DOHH2 (cell line): ENCODE measurements around the gene YIPF1.

Experiments
- CTCF ChIP-seq: fragments of 200-600 bp; sonication (generic); IDR thresholded peaks from one replicate; pipeline ENCODE4 v1.5.1; 2014; ENCODE audit warnings: antibody characterized with exemption, mild to moderate bottlenecking, low read depth, low read length; ENCODE audit not compliant: poor library complexity, severe bottlenecking
- EZH2phosphoT487 ChIP-seq: fragments of 200-600 bp; sonication (generic); IDR thresholded peaks from 2 replicates; pipeline ENCODE4 v1.6.1; 2017; ENCODE audit warnings: borderline replicate concordance, mild to moderate bottlenecking, antibody characterized with exemption, low read length, moderate library complexity, mixed read lengths

GRCh38 chr1:53835491-53835890 lies 54.1 kb downstream of the YIPF1 start:
- TF ChIP-seq CTCF, result no peak
- no peak for TF ChIP-seq EZH2phosphoT487
